BLaER1 treated with 17β-estradiol and CSF1 and Interleukin-3, amounts not matched to agents 10 nM and 100 nM (cell line): ENCODE results near the gene FYTTD1.

Source experiments
- H3K27ac ChIP-seq, 11 experiments: shearing (Covaris generic); formaldehyde crosslinking; 2 replicates each; pipeline ENCODE4 v1.8.1; 2022
- H3K27me3 ChIP-seq, 11 experiments: shearing (Covaris generic); formaldehyde crosslinking; 2 replicates each; pipeline ENCODE4 v1.8.1; 2022
- H3K36me3 ChIP-seq, 11 experiments: shearing (Covaris generic); formaldehyde crosslinking; 2 replicates each; pipeline ENCODE4 v1.8.1; 2022
- H3K4me1 ChIP-seq, 10 experiments: shearing (Covaris generic); formaldehyde crosslinking; 2 replicates each; pipeline ENCODE4 v1.8.1; 2022
- H3K4me2 ChIP-seq, 11 experiments: shearing (Covaris generic); formaldehyde crosslinking; 2 replicates each; pipeline ENCODE4 v1.8.1; 2022
- H3K4me3 ChIP-seq, 10 experiments: shearing (Covaris generic); formaldehyde crosslinking; 2 replicates each; pipeline ENCODE4 v1.8.1; 2022
- H3K9ac ChIP-seq, 11 experiments: shearing (Covaris generic); formaldehyde crosslinking; 2 replicates each; pipeline ENCODE4 v1.8.1; 2022
- H3K9me3 ChIP-seq, 11 experiments: shearing (Covaris generic); formaldehyde crosslinking; replicated peaks in 1 of 11; 2 replicates each; pipeline ENCODE4 v1.8.1; 2022
- H4K20me1 ChIP-seq, 11 experiments: shearing (Covaris generic); formaldehyde crosslinking; 2 replicates each; pipeline ENCODE4 v1.8.1; 2022
- Cebpa-rat ChIP-seq, 11 experiments: shearing (Covaris generic); IDR thresholded peaks; 2 replicates each; pipeline ENCODE4 v1.8.1; 2022

The FYTTD1 gene

GRCh38 chr3:197733042-197733441, 16.6 kb upstream of the FYTTD1 start:
- no peak overlapping the region for H3K4me3 ChIP-seq
- H3K27me3 ChIP-seq = no peaks in the 10 kb centered on the region
- peaks cover 3 to 68% (median 10%) of the 10 kb centered on the region in 11 experiments; a peak in 13 of 22 replicates for H4K20me1 ChIP-seq
- peaks cover 41 to 53% (median 45%) of the 10 kb centered on the region in 10 experiments for H3K4me1 ChIP-seq
- TF ChIP-seq Cebpa-rat (IDR thresholded peaks at IDR 0.05) = no peak
- H3K9ac ChIP-seq = no peak overlapping the region
- peaks cover 0 to 17% (median 10%) of the 10 kb centered on the region in 11 experiments; a peak in 10 of 22 replicates for H3K9me3 ChIP-seq
- peak overlapping the region in 9 of 11 experiments; percentile 91 to 99 (median 97); a peak in 7 of 22 replicates for H3K4me2 ChIP-seq
- H3K27ac ChIP-seq = 0 out of 22 replicates have a peak overlapping the region, but pooled peaks of 1 of the 11 experiments have one; percentile 81
- peaks cover 0 to 9% (median 0%) of the 10 kb centered on the region in 11 experiments; a peak in 2 of 22 replicates for H3K36me3 ChIP-seq

DNA sequence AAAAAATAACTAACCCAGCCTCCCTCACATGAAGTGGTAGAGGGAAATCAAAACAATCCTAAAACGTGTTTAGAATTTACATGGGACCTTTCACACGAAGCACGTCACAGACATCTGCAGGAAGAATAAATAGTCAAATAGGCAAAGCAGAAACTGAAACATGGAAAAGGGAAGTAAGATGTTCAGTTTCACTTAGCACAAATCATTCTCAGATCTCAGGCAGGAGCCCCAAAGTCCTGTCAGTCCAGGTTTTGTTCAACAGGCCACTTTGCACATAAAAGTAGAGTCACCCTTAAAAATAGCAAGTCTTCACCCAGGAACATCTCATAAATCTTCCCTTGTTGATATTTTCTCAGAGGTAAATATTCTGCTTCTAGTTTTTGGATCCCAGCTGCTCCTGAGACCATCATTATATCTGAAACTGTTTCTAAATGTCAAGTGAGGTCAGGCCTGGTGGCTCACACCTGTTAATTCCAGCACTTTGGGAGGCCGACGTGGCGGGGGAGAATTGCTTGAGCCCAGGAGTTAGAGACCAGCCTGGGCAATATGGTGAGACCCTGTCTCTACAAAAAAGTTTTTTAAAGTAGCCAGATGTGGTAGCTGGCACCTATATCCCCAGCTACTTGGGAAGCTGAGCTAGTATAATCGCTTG, 14.9 kb upstream of the FYTTD1 start:
- Histone ChIP-seq H3K36me3 (peaks cover 0 to 5% (median 0%) of the 10 kb centered on the region in 11 experiments; a peak in 2 of 22 replicates), H3K27ac (peak overlapping the region; percentile 24 to 83 (median 71); a peak in 21 of 22 replicates), H4K20me1 (peaks cover 3 to 52% (median 10%) of the 10 kb centered on the region in 11 experiments; a peak in 13 of 22 replicates), H3K4me2 (peak overlapping the region; percentile 91 to 99 (median 97)), H3K9ac (peak overlapping the region; percentile 49 to 87 (median 85); a peak in 20 of 22 replicates), H3K27me3 (no peaks in the 10 kb centered on the region), H3K9me3 (peaks cover 0 to 8% (median 5%) of the 10 kb centered on the region in 11 experiments; a peak in 10 of 22 replicates), H3K4me1 (peaks cover 39 to 53% (median 47%) of the 10 kb centered on the region in 10 experiments), H3K4me3 (peak overlapping the region; percentile 33 to 97 (median 88))
- TF ChIP-seq Cebpa-rat (IDR thresholded peaks at IDR 0.05) = no peak

GRCh38 chr3:197736010-197736490, 13.6 kb upstream of the FYTTD1 start:
- H3K9ac ChIP-seq = peak overlapping the region; percentile 77 to 87 (median 85)
- H3K9me3 ChIP-seq = no peaks in the 10 kb centered on the region; a peak in 1 of 22 replicates
- peak overlapping the region; percentile 80 to 97 (median 92) for H3K4me3 ChIP-seq
- TF ChIP-seq Cebpa-rat (IDR thresholded peaks at IDR 0.05) = no peak
- peak overlapping the region; percentile 91 to 99 (median 97) for H3K4me2 ChIP-seq
- peak overlapping the region in 10 of 11 experiments; percentile 66 to 83 (median 76); a peak in 19 of 22 replicates for H3K27ac ChIP-seq
- peaks cover 3 to 47% (median 10%) of the 10 kb centered on the region in 11 experiments; a peak in 13 of 22 replicates for H4K20me1 ChIP-seq
- peaks cover 0 to 5% (median 0%) of the 10 kb centered on the region in 11 experiments; a peak in 2 of 22 replicates for H3K36me3 ChIP-seq
- H3K4me1 ChIP-seq = peaks cover 35 to 53% (median 47%) of the 10 kb centered on the region in 10 experiments
- no peaks in the 10 kb centered on the region for H3K27me3 ChIP-seq

DNA sequence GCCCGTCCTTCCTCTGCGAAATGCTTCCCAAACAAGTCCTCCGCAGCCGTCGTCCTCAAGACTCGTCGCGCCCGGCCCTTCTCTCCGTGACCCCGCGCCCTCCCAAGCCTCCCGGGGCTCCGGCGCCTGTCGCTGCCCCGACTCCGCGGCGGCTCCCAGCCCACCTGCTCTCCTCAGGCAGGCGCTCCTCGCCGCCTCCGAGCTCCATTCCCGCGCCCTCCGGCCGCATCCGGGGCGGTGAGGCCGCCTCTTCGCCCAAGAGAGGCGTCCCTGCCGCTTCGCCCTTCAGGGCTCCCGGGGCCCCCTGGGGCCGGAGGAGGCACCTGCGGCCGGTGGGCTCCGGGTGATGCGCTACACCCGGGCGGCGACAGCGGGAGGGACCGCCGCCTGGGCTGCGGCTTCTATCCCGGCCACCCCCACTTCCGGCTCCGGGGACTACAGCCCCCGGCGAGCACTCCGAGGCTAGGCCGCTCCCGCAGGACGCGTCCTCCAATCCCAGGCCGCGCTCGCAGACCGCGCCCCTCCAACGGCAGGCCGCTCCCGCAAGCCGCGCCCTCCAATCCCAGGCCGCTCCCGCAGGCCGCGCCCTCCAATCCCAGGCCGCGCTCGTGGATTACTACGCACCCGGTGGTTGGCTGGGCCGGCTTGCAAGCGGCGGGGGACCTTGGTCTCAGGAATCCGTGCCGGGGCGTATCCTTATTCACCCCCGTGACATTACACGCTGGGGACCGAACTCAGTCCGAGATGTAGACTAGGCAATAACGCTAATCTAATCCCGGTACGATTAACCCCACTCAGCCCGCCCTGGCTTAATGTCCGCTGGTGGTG, 13.0 kb upstream of the FYTTD1 start, which contains the start of gene RUBCN:
Gene RUBCN (minus strand): TSS at position 414 of the 828 bp plus-strand sequence. CDS start 185 bp downstream, at position 229.
- peaks cover 3 to 42% (median 10%) of the 10 kb centered on the region in 11 experiments; a peak in 13 of 22 replicates for H4K20me1 ChIP-seq
- no peak for TF ChIP-seq Cebpa-rat (IDR thresholded peaks at IDR 0.05)
- H3K9me3 ChIP-seq = no peaks in the 10 kb centered on the region; a peak in 1 of 22 replicates
- peaks cover 0 to 4% (median 0%) of the 10 kb centered on the region in 11 experiments; a peak in 2 of 22 replicates for H3K36me3 ChIP-seq
- H3K4me3 ChIP-seq = peak within 1 kb of the TSS; percentile 80 to 97 (median 92)
- peak within 1 kb of the TSS; percentile 59 to 83 (median 75) for H3K27ac ChIP-seq
- H3K27me3 ChIP-seq = no peaks in the 10 kb centered on the region
- H3K4me1 ChIP-seq = peaks cover 35 to 53% (median 47%) of the 10 kb centered on the region in 10 experiments
- H3K4me2 ChIP-seq = peak within 1 kb of the TSS; percentile 91 to 99 (median 98)
- peak within 1 kb of the TSS; percentile 77 to 87 (median 85) for H3K9ac ChIP-seq

DNA sequence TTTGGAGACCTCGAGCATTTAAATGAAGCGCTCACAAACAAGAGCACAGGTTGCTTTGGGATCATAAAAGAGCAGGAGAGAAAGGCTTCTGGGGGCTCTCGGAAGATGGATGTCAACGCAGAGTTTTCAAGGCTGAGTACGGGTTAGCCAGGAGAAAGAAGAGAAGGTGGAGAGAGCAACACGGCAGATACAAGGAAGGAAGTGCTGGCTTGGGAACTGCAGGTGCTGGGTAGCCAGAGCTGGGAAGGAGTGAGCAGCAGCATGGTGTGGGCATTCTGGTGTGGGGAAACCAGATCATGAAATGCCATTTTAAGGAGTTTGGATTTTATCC, 12.4 kb upstream of the FYTTD1 start:
- Histone ChIP-seq H4K20me1 (peaks cover 3 to 36% (median 10%) of the 10 kb centered on the region in 11 experiments; a peak in 13 of 22 replicates), H3K4me3 (peak overlapping the region; percentile 80 to 97 (median 92)), H3K36me3 (peaks cover 0 to 3% (median 0%) of the 10 kb centered on the region in 11 experiments; a peak in 1 of 22 replicates), H3K27me3 (no peaks in the 10 kb centered on the region), H3K9ac (peak overlapping the region; percentile 60 to 87 (median 84); a peak in 21 of 22 replicates), H3K9me3 (no peaks in the 10 kb centered on the region), H3K27ac (peak overlapping the region in 8 of 11 experiments; percentile 40 to 78 (median 58); a peak in 16 of 22 replicates), H3K4me1 (peaks cover 35 to 53% (median 47%) of the 10 kb centered on the region in 10 experiments), H3K4me2 (peak overlapping the region; percentile 85 to 99 (median 94))
- TF ChIP-seq Cebpa-rat (IDR thresholded peaks at IDR 0.05) = no peak

GRCh38 chr3:197737749-197738462, 11.8 kb upstream of the FYTTD1 start:
- TF ChIP-seq Cebpa-rat (IDR thresholded peaks at IDR 0.05) = no peak
- Histone ChIP-seq H3K36me3 (no peaks in the 10 kb centered on the region; a peak in 1 of 22 replicates), H3K4me2 (peak overlapping the region; percentile 85 to 99 (median 94)), H3K4me1 (peaks cover 35 to 50% (median 45%) of the 10 kb centered on the region in 10 experiments), H3K9ac (peak overlapping the region; percentile 60 to 87 (median 84); a peak in 19 of 22 replicates), H3K27me3 (no peaks in the 10 kb centered on the region), H3K9me3 (no peaks in the 10 kb centered on the region), H3K4me3 (peak overlapping the region; percentile 80 to 97 (median 92)), H4K20me1 (peaks cover 3 to 30% (median 10%) of the 10 kb centered on the region in 11 experiments; a peak in 13 of 22 replicates), H3K27ac (peak overlapping the region in 1 of 11 experiments; percentile 78; a peak in 3 of 22 replicates)

GRCh38 chr3:197742787-197743186, 6.9 kb upstream of the FYTTD1 start:
- Histone ChIP-seq H3K27me3 (no peaks in the 10 kb centered on the region), H3K4me2 (no peak overlapping the region), H3K4me3 (no peak overlapping the region), H3K36me3 (no peaks in the 10 kb centered on the region), H3K27ac (no peak overlapping the region), H3K4me1 (peaks cover 9 to 26% (median 18%) of the 10 kb centered on the region in 10 experiments), H4K20me1 (no peaks in the 10 kb centered on the region), H3K9me3 (peaks cover 0 to 4% (median 0%) of the 10 kb centered on the region in 11 experiments; a peak in 1 of 22 replicates), H3K9ac (no peak overlapping the region)
- no peak for TF ChIP-seq Cebpa-rat (IDR thresholded peaks at IDR 0.05)
